ENCODE data around the gene KLHDC7B.

- TF ChIP-seq, protein P1, sequence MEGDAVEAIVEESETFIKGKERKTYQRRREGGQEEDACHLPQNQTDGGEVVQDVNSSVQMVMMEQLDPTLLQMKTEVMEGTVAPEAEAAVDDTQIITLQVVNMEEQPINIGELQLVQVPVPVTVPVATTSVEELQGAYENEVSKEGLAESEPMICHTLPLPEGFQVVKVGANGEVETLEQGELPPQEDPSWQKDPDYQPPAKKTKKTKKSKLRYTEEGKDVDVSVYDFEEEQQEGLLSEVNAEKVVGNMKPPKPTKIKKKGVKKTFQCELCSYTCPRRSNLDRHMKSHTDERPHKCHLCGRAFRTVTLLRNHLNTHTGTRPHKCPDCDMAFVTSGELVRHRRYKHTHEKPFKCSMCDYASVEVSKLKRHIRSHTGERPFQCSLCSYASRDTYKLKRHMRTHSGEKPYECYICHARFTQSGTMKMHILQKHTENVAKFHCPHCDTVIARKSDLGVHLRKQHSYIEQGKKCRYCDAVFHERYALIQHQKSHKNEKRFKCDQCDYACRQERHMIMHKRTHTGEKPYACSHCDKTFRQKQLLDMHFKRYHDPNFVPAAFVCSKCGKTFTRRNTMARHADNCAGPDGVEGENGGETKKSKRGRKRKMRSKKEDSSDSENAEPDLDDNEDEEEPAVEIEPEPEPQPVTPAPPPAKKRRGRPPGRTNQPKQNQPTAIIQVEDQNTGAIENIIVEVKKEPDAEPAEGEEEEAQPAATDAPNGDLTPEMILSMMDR (IDR thresholded peaks at IDR 0.05; ENCODE audit: low read depth, low read length, poor library complexity, severe bottlenecking) = no peak
- TF ChIP-seq EZH2phosphoT487 (IDR thresholded peaks at IDR 0.05; ENCODE audit: borderline replicate concordance, low read length) = no peak
These were observed 27.1 kb upstream of the KLHDC7B start for GRCh38 chr22:50518606-50519005.

Measured in DOHH2 (cell line).